Mesothelial cell of epicardium (in vitro differentiated cells): ENCODE measurements around the gene PON1. TPM values are rescaled to one million over a fixed set of nuclear protein-coding genes. Genes with fewer than 3 reads are reported as not detected.

Experiments
- DNase-seq, 2 experiments: peaks; one replicate each; pipeline ENCODE4 v3.0.0; 2021; ENCODE audit warnings: low spot score in 2 of 2; ENCODE audit not compliant: unreplicated experiment in 2 of 2
- H3K27ac Mint-ChIP-seq: 2 replicates; pipeline ENCODE4 v1.8.0; 2021; ENCODE audit warnings: mixed read lengths
- H3K27me3 Mint-ChIP-seq: 2 replicates; pipeline ENCODE4 v1.8.0; 2021; ENCODE audit warnings: low read depth, mixed read lengths
- H3K36me3 Mint-ChIP-seq: 2 replicates; pipeline ENCODE4 v1.8.0; 2021; ENCODE audit warnings: mixed read lengths
- H3K4me1 Mint-ChIP-seq: 2 replicates; pipeline ENCODE4 v1.8.0; 2021; ENCODE audit warnings: mixed read lengths
- H3K4me3 Mint-ChIP-seq: 2 replicates; pipeline ENCODE4 v1.8.0; 2021; ENCODE audit warnings: mild to moderate bottlenecking, moderate library complexity, mixed read lengths
- H3K9me3 Mint-ChIP-seq: 2 replicates; pipeline ENCODE4 v1.8.0; 2021; ENCODE audit warnings: mixed read lengths
- total RNA-seq: library from RNA; stranded (reverse); gene quantifications from 3 replicates; pipeline ENCODE4 v1.2.1, GENCODE V29; 2021
- TF ChIP-seq, protein P1 (sequence below): fragments of 200-600 bp; sonication (generic); IDR thresholded peaks from one replicate; pipeline ENCODE4 v1.5.0; 2021; ENCODE audit warnings: antibody characterized with exemption; ENCODE audit not compliant: unreplicated experiment

PON1 gene
- total RNA-seq, 1 donor from 2014 or later, result not detected

DNA sequence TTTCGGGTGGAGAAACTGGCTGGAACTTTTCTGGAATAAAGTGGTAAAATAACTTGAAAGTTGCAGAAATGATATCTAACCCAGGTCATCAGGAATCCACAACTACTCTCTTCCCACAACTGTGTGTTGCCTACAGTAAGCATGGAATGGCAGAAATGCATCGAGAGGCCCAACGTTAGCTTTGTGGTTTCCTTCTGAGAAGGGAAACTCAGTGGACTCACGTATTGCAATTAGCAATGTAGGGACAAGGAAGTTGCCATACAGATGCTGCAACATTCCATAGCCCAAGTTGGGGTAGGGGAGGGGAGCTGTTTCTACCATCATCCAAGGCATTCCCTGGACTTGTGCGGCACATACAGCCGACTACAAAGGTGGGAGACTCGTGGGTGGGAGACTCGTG is 1.9 kb downstream of the PON1 start:
- TF ChIP-seq, protein P1, sequence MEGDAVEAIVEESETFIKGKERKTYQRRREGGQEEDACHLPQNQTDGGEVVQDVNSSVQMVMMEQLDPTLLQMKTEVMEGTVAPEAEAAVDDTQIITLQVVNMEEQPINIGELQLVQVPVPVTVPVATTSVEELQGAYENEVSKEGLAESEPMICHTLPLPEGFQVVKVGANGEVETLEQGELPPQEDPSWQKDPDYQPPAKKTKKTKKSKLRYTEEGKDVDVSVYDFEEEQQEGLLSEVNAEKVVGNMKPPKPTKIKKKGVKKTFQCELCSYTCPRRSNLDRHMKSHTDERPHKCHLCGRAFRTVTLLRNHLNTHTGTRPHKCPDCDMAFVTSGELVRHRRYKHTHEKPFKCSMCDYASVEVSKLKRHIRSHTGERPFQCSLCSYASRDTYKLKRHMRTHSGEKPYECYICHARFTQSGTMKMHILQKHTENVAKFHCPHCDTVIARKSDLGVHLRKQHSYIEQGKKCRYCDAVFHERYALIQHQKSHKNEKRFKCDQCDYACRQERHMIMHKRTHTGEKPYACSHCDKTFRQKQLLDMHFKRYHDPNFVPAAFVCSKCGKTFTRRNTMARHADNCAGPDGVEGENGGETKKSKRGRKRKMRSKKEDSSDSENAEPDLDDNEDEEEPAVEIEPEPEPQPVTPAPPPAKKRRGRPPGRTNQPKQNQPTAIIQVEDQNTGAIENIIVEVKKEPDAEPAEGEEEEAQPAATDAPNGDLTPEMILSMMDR, result no peak
- H3K4me3 Mint-ChIP-seq, result no peak overlapping the region
- peaks cover 9% of the 10 kb centered on the region for H3K9me3 Mint-ChIP-seq
- H3K4me1 Mint-ChIP-seq, result no peaks in the 10 kb centered on the region
- peaks cover 23% of the 10 kb centered on the region for H3K27me3 Mint-ChIP-seq
- no peak overlapping the region for H3K27ac Mint-ChIP-seq
- no peak for DNase-seq
- H3K36me3 Mint-ChIP-seq, result no peaks in the 10 kb centered on the region

DNA sequence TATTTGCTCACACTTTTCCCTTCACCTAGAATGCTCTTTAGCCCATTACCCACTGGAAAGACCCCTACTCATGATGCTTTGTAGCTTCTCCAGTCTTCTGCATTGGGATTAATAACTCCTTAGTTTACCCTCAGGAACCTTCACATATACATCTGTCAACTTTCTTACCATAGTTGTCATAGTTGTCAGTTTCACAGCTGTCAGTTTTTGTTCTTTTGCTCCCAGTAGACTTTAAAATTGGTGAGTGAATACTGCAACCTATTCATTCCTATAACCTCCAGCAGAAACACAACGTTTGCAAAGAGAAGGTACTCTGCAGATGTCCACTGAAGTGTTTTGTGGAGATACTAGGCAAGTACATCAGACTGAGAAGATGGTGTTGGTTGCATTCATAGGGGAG is 2.6 kb downstream of the PON1 start:
- Mint-ChIP-seq H3K27ac (no peak overlapping the region), H3K4me1 (no peaks in the 10 kb centered on the region), H3K4me3 (no peak overlapping the region), H3K36me3 (no peaks in the 10 kb centered on the region), H3K9me3 (peaks cover 9% of the 10 kb centered on the region), H3K27me3 (peaks cover 23% of the 10 kb centered on the region)
- TF ChIP-seq, protein P1, result no peak
- DNase-seq, result no peak

DNA sequence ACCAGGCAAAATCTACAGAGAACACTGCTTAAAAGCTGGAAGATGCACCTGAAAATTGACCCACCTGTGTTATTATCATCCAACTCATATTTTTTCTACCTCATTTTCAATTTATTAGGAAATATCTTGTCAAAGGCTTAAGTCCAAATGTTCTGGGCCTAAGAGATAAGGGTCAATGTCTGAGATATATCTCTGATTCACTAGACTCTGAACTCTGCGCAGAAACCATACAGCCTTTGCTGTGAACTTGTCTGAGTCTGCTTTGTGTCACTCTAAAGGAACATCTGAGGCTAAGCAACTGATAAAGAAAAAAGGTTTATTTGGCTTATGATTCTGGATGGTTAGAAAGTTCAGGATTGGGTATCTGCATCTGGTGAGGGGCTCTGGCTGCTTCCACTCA is 3.7 kb downstream of the PON1 start:
- Mint-ChIP-seq H3K27ac (no peak overlapping the region), H3K4me3 (no peak overlapping the region), H3K27me3 (peaks cover 17% of the 10 kb centered on the region), H3K4me1 (no peaks in the 10 kb centered on the region), H3K9me3 (peaks cover 2% of the 10 kb centered on the region), H3K36me3 (no peaks in the 10 kb centered on the region)
- TF ChIP-seq, protein P1, result no peak
- DNase-seq, result no peak

DNA sequence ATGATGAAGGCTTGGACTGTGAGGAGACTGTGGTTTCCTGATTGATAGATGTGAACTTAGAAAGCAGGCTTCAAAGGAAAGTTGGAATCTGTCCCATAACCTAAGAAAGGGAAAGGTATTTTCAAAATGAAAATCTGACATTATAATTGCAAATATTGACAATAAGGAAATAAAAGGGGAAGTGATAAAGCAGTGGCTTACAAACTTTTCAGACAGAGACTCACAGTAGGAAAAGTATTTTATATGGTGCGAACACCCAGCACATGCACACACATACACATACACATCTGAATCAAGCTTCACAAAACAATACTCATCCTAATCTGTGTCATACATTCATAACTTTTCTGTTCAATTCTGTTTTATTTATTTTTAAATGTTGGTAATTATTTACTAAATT is 4.8 kb downstream of the PON1 start:
- Mint-ChIP-seq H3K4me1 (no peaks in the 10 kb centered on the region), H3K27me3 (peaks cover 6% of the 10 kb centered on the region), H3K4me3 (no peak overlapping the region), H3K9me3 (no peaks in the 10 kb centered on the region), H3K27ac (no peak overlapping the region), H3K36me3 (no peaks in the 10 kb centered on the region)
- TF ChIP-seq, protein P1, result no peak
- no peak for DNase-seq

DNA sequence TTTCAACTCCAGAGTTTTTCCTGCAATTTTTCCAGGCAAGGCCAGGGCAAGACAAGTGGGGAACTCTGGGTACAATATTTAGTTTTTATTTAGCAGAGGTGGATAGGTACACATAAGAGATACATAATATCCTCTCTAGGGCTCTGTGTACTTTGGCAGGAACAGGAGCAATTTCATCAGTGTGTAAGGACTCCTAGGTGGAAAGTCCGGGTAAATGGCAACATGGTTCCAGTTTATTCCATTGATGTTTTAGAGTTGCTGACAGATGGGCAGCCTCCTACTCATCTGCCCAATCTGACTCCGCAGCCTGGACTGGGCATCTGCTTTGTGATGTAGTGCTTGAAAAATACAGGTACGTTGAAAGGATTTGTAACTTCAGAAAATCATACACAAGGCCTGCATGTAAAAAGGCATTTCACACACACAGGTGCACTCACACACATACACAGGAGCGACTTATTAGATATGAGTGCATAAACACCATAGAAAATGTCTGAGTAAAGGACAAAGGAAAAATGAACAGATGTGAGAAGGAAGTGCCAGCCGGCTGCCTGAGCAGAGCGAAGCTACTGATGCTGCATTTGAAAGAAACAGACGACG is 5.7 kb downstream of the PON1 start:
- Mint-ChIP-seq H3K27me3 (no peaks in the 10 kb centered on the region), H3K4me1 (no peaks in the 10 kb centered on the region), H3K9me3 (no peaks in the 10 kb centered on the region), H3K4me3 (no peak overlapping the region), H3K27ac (no peak overlapping the region), H3K36me3 (no peaks in the 10 kb centered on the region)
- TF ChIP-seq, protein P1, result no peak
- no peak for DNase-seq

DNA sequence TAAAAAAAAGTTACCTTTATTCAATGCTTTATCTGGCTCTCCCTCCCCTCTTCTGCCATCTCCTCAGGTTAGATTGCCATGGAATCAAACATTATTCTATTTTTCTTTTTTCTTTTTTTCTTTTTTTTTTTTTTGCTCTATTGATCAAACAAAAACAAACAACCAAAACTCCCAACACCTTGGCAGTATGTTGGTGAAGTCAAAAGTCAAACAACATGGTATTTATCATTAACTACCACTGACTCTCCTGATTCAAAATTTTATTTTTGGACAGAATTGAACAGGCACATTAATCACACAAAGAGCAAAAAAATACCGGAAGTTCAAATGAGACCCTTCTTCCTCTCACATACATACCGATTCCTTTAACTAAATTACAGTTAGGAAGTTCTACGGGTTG is 6.4 kb downstream of the PON1 start:
- DNase-seq, result no peak
- H3K36me3 Mint-ChIP-seq, result no peaks in the 10 kb centered on the region
- H3K9me3 Mint-ChIP-seq, result no peaks in the 10 kb centered on the region
- no peak overlapping the region for H3K27ac Mint-ChIP-seq
- H3K4me3 Mint-ChIP-seq, result no peak overlapping the region
- no peaks in the 10 kb centered on the region for H3K27me3 Mint-ChIP-seq
- no peaks in the 10 kb centered on the region for H3K4me1 Mint-ChIP-seq
- TF ChIP-seq, protein P1, result no peak
